ENCODE results near the gene OR4E1.
"Not testable (repeated sequence)": the region's sequence is repeated elsewhere in the genome, so short reads cannot be mapped to it uniquely, and the experiment has no call there.

Gene OR4E1

GRCh38 chr14:21673718-21674117, at the start of gene OR4E1:
OR4E1 (minus strand) TSS chr14:21673818; CDS start chr14:21670935, 2,883 bp downstream.
- FAIRE-seq, result no peak

GRCh38 chr14:21721504-21721903, 47.9 kb upstream of the OR4E1 start:
- FAIRE-seq, result no peak

GRCh38 chr14:21719841-21720240, 46.2 kb upstream of the OR4E1 start:
- FAIRE-seq, result no peak

- no peak for FAIRE-seq
Observed at GRCh38 chr14:21714318-21714929, 40.8 kb upstream of the OR4E1 start.

GRCh38 chr14:21712036-21712435, 38.4 kb upstream of the OR4E1 start:
- no peak for FAIRE-seq

- peak; percentile 91 for FAIRE-seq
Observed at GRCh38 chr14:21711360-21711961, 37.8 kb upstream of the OR4E1 start.

GRCh38 chr14:21704338-21704737, 30.7 kb upstream of the OR4E1 start:
- no peak for FAIRE-seq

- FAIRE-seq, result no peak
Observed at GRCh38 chr14:21703357-21704326, 30.0 kb upstream of the OR4E1 start.

GRCh38 chr14:21702316-21702715, 28.7 kb upstream of the OR4E1 start:
- FAIRE-seq, result no peak

GRCh38 chr14:21699551-21699950, 25.9 kb upstream of the OR4E1 start:
- FAIRE-seq, result no peak

- FAIRE-seq, result not testable (repeated sequence)
Observed at GRCh38 chr14:21698538-21698937, 24.9 kb upstream of the OR4E1 start.

GRCh38 chr14:21697662-21698061, 24.0 kb upstream of the OR4E1 start:
- not testable (repeated sequence) for FAIRE-seq

GRCh38 chr14:21694425-21694824, 20.8 kb upstream of the OR4E1 start:
- FAIRE-seq, result no peak

GRCh38 chr14:21686468-21686867, 12.8 kb upstream of the OR4E1 start:
- FAIRE-seq, result no peak

- no peak for FAIRE-seq
Observed at GRCh38 chr14:21680072-21680471, 6.5 kb upstream of the OR4E1 start.

GRCh38 chr14:21675566-21675965, 1.9 kb upstream of the OR4E1 start:
- no peak for FAIRE-seq

- no peak for FAIRE-seq
Observed at GRCh38 chr14:21672116-21672515, 1.5 kb downstream of the OR4E1 start.

GRCh38 chr14:21671371-21671770, 2.2 kb downstream of the OR4E1 start:
- FAIRE-seq, result no peak

GRCh38 chr14:21669284-21669683, 4.3 kb downstream of the OR4E1 start:
- no peak for FAIRE-seq

GRCh38 chr14:21668377-21668776, 5.2 kb downstream of the OR4E1 start:
- FAIRE-seq, result no peak

GRCh38 chr14:21656980-21657379, 16.6 kb downstream of the OR4E1 start:
- FAIRE-seq, result no peak

GRCh38 chr14:21654215-21654614, 19.4 kb downstream of the OR4E1 start:
- no peak for FAIRE-seq

- no peak for FAIRE-seq
Observed at GRCh38 chr14:21653331-21653885, 20.2 kb downstream of the OR4E1 start, which contains the start of gene OR4E2. OR4E2 (plus strand) TSS chr14:21653835; CDS start chr14:21665083, 11,248 bp downstream.

Data from A204.1 (cell line).